HEK293 (cell line): ENCODE measurements around the gene CINP.

Source experiments
- CTCF ChIA-PET: fragments of 350-600 bp; formaldehyde crosslinking; extraction: SDS; loops from one replicate; lab custom pipeline; 2021; ENCODE audit warnings: antibody characterized with exemption; lab: Yijun Ruan, JAX
- POLR2A ChIA-PET: fragments of 300-600 bp; formaldehyde crosslinking; extraction: SDS; loops from one replicate; lab custom pipeline; 2020; ENCODE audit warnings: antibody characterized with exemption, inconsistent platforms; lab: Yijun Ruan, JAX
- H3K27ac ChIP-seq: fragments of 200-500 bp; sonication (Bioruptor generic); 2 replicates; pipeline ENCODE4 v1.5.1; 2014; ENCODE audit warnings: low read depth, low read length, control low read depth, inconsistent platforms; ENCODE audit errors: extremely low read depth
- H3K36me3 ChIP-seq, 2 experiments: fragments of 200-500 bp in 1 of 2; sonication (Bioruptor generic) in 1 of 2; 1 replicate in 1 of 2; 2 replicates in 1 of 2; pipeline ENCODE4 v1.5.1; 2014 to 2017; ENCODE audit warnings: inconsistent platforms in 2 of 2, low read length in 2 of 2; ENCODE audit not compliant: control insufficient read depth in 2 of 2, insufficient read depth in 1 of 2
- H3K4me1 ChIP-seq: fragments of 200-500 bp; sonication (Bioruptor generic); 2 replicates; pipeline ENCODE4 v1.5.1; 2014; ENCODE audit warnings: mild to moderate bottlenecking, low read length, inconsistent platforms; ENCODE audit not compliant: control insufficient read depth, insufficient read depth
- H3K4me3 ChIP-seq: 2 replicates; pipeline ENCODE4 v1.5.1; 2011; ENCODE audit warnings: low read depth, mild to moderate bottlenecking, control low read depth, low read length, moderate library complexity
- H3K9me3 ChIP-seq: fragments of 200-500 bp; sonication (Bioruptor generic); 2 replicates; pipeline ENCODE4 v1.5.1; 2014; ENCODE audit warnings: low read depth, low read length, inconsistent platforms; ENCODE audit not compliant: control insufficient read depth, insufficient read depth
- BCL11B ChIP-seq: fragments of 450-650 bp; formaldehyde crosslinking; IDR thresholded peaks from 2 replicates; pipeline ENCODE4 v1.5.1; 2016; ENCODE audit warnings: low read depth, missing biosample characterization, missing genetic modification characterization
- GFI1B ChIP-seq: fragments of 450-650 bp; formaldehyde crosslinking; IDR thresholded peaks from 2 replicates; pipeline ENCODE4 v1.5.1; 2016; ENCODE audit warnings: missing biosample characterization, missing genetic modification characterization
- HOXC10 ChIP-seq: sonication (generic); formaldehyde crosslinking; IDR thresholded peaks from 2 replicates; pipeline ENCODE4 v1.8.1; 2023; ENCODE audit warnings: mild to moderate bottlenecking, missing genetic modification reagents
- SCRT1 ChIP-seq: fragments of 450-650 bp; formaldehyde crosslinking; IDR thresholded peaks from 2 replicates; pipeline ENCODE4 v1.5.1; 2016; ENCODE audit warnings: missing biosample characterization, missing genetic modification characterization, borderline replicate concordance
- ZNF114 ChIP-seq: fragments of 450-650 bp; formaldehyde crosslinking; IDR thresholded peaks from 2 replicates; pipeline ENCODE4 v1.5.0; 2017; ENCODE audit warnings: missing biosample characterization, missing genetic modification characterization
- ZNF174 ChIP-seq: fragments of 450-650 bp; formaldehyde crosslinking; IDR thresholded peaks from 2 replicates; pipeline ENCODE4 v1.5.0; 2017; ENCODE audit warnings: missing biosample characterization, mild to moderate bottlenecking, missing genetic modification characterization
- ZNF292 ChIP-seq: fragments of 450-650 bp; formaldehyde crosslinking; IDR thresholded peaks from 2 replicates; pipeline ENCODE4 v1.5.1; 2016; ENCODE audit warnings: low read depth, missing biosample characterization, missing genetic modification characterization, borderline replicate concordance
- ZNF350 ChIP-seq: fragments of 450-650 bp; formaldehyde crosslinking; IDR thresholded peaks from 2 replicates; pipeline ENCODE4 v1.5.0; 2017; ENCODE audit warnings: missing biosample characterization, mild to moderate bottlenecking, missing genetic modification characterization
- ZNF354C ChIP-seq: fragments of 450-650 bp; formaldehyde crosslinking; IDR thresholded peaks from 2 replicates; pipeline ENCODE4 v1.5.1; 2016; ENCODE audit warnings: missing biosample characterization, missing genetic modification characterization, low read depth, borderline replicate concordance
- ZNF433 ChIP-seq: fragments of 450-650 bp; formaldehyde crosslinking; IDR thresholded peaks from 2 replicates; pipeline ENCODE4 v1.5.1; 2016; ENCODE audit warnings: missing biosample characterization, missing genetic modification characterization, low read depth
- ZNF514 ChIP-seq: fragments of 450-650 bp; formaldehyde crosslinking; IDR thresholded peaks from 2 replicates; pipeline ENCODE4 v1.5.1; 2016; ENCODE audit warnings: missing biosample characterization, missing genetic modification characterization
- ZNF544 ChIP-seq: fragments of 450-650 bp; formaldehyde crosslinking; IDR thresholded peaks from 2 replicates; pipeline ENCODE4 v1.5.0; 2017; ENCODE audit warnings: missing biosample characterization, missing genetic modification characterization
- ZNF623 ChIP-seq: fragments of 450-650 bp; formaldehyde crosslinking; IDR thresholded peaks from 2 replicates; pipeline ENCODE4 v1.5.1; 2016; ENCODE audit warnings: missing biosample characterization, missing genetic modification characterization
- ZNF660 ChIP-seq: fragments of 450-650 bp; IDR thresholded peaks from 2 replicates; pipeline ENCODE4 v1.5.1; 2018; ENCODE audit warnings: missing biosample characterization, mild to moderate bottlenecking, missing genetic modification characterization
- ZNF677 ChIP-seq: fragments of 450-650 bp; IDR thresholded peaks from 2 replicates; pipeline ENCODE4 v1.5.0; 2018; ENCODE audit warnings: missing biosample characterization, mild to moderate bottlenecking, missing genetic modification characterization, moderate library complexity
- ZNF747 ChIP-seq: fragments of 450-650 bp; formaldehyde crosslinking; IDR thresholded peaks from 2 replicates; pipeline ENCODE4 v1.5.1; 2016; ENCODE audit warnings: missing biosample characterization, missing genetic modification characterization
- TF ChIP-seq, protein P1 (sequence below): fragments of 450-650 bp; formaldehyde crosslinking; IDR thresholded peaks from 2 replicates; pipeline ENCODE4 v1.5.1; 2017; ENCODE audit warnings: missing biosample characterization, missing genetic modification characterization
- TF ChIP-seq, protein P2 (sequence below): fragments of 450-650 bp; formaldehyde crosslinking; IDR thresholded peaks from 2 replicates; pipeline ENCODE4 v1.5.1; 2016; ENCODE audit warnings: missing biosample characterization, missing genetic modification characterization

Gene CINP

GRCh38 chr14:102387086-102387485 lies 24.4 kb upstream of the CINP start:
- H3K4me3 ChIP-seq = no peak overlapping the region
- TF ChIP-seq ZNF747 (no peak), ZNF544 (no peak)
- H3K36me3 ChIP-seq = peaks cover 7 to 19% of the 10 kb centered on the region in 2 experiments; a peak in 2 of 3 replicates
- H3K4me1 ChIP-seq = no peaks in the 10 kb centered on the region
- CTCF ChIA-PET = interaction anchor here (0.6 kb wide), 1 partner anchor 19 kb away, joined by 3 read pairs; no protein-coding TSS in a partner anchor
- H3K9me3 ChIP-seq = no peaks in the 10 kb centered on the region; the same call in 1 of the 2 replicates
- POLR2A ChIA-PET = no interaction called here
- H3K27ac ChIP-seq = no peak overlapping the region

GRCh38 chr14:102378830-102379229 lies 16.1 kb upstream of the CINP start:
- CTCF ChIA-PET = no interaction called here
- H3K4me3 ChIP-seq = no peak overlapping the region
- no peak overlapping the region for H3K27ac ChIP-seq
- no peaks in the 10 kb centered on the region for H3K4me1 ChIP-seq
- POLR2A ChIA-PET = no interaction called here
- no peaks in the 10 kb centered on the region for H3K9me3 ChIP-seq
- peaks cover 1 to 31% of the 10 kb centered on the region in 2 experiments; a peak in 2 of 3 replicates for H3K36me3 ChIP-seq
- TF ChIP-seq HOXC10 (CRISPR knock-in tag) (no peak), ZNF514 (tag by site-specific recombination) (no peak), ZNF433 (no peak), BCL11B (tag by site-specific recombination) (no peak), ZNF677 (tag by site-specific recombination) (peak; percentile 76; the same call in 1 of the 2 replicates), ZNF660 (tag by site-specific recombination) (no peak), GFI1B (tag by site-specific recombination) (no peak), ZNF174 (tag by site-specific recombination) (no peak)

DNA sequence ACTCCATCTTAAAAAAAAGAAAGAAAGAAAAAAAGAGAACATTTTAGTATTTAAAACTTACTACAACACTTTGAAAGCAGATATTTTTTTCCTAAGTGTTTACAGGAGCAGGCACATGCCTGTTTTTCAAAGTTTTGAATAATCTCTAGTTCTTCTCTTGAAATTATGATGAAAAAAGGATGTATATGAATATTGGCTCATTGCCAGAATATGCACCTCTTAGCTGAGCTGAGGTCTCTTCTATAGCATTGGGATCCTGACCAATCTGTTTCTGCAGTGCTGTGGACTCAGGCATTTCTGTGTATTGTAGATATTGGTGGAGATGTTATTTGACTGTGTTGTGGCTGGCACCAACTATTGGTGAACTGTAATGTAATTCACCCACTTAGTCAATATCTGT lies 15.0 kb upstream of the CINP start:
- Histone ChIP-seq H3K9me3 (no peaks in the 10 kb centered on the region), H3K27ac (no peak overlapping the region), H3K4me3 (no peak overlapping the region), H3K4me1 (no peaks in the 10 kb centered on the region), H3K36me3 (peaks cover 0 to 31% of the 10 kb centered on the region in 2 experiments; a peak in 2 of 3 replicates)
- ChIA-PET POLR2A (no interaction called here), CTCF (interaction anchor here (0.7 kb wide), 1 partner anchor 148 kb away, joined by 4 read pairs; no protein-coding TSS in a partner anchor)
- TF ChIP-seq ZNF354C (no peak), SCRT1 (tag by site-specific recombination) (no peak), ZNF292 (no peak), ZNF114 (tag by site-specific recombination) (no peak), ZNF350 (tag by site-specific recombination) (0 out of 2 replicates have a peak, but pooled peaks have one; percentile 40)
- TF ChIP-seq, protein P1, sequence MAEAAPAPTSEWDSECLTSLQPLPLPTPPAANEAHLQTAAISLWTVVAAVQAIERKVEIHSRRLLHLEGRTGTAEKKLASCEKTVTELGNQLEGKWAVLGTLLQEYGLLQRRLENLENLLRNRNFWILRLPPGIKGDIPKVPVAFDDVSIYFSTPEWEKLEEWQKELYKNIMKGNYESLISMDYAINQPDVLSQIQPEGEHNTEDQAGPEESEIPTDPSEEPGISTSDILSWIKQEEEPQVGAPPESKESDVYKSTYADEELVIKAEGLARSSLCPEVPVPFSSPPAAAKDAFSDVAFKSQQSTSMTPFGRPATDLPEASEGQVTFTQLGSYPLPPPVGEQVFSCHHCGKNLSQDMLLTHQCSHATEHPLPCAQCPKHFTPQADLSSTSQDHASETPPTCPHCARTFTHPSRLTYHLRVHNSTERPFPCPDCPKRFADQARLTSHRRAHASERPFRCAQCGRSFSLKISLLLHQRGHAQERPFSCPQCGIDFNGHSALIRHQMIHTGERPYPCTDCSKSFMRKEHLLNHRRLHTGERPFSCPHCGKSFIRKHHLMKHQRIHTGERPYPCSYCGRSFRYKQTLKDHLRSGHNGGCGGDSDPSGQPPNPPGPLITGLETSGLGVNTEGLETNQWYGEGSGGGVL (tag by site-specific recombination) = no peak

DNA sequence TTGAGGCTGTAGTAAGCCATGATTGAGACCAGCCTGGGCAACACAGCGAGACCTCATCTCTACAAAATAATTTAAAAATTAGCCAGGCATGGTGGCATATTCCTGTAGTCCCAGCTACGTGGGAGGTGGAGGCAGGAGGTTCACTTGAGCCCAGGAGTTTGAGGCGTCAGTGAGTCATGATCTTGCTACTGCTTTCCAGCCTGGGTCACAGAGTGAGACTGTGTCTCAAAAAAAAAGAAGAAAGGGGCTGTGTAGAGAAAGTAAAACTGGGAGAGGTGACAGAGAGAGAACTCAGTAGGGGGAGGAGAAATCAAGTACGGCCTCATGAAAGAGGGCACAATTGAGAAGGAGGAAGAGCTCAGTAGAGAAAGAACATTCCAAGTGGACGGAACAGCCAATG lies 12.4 kb upstream of the CINP start:
- ChIA-PET CTCF (no interaction called here), POLR2A (no interaction called here)
- H3K36me3 ChIP-seq = peaks cover 0 to 25% of the 10 kb centered on the region in 2 experiments; a peak in 2 of 3 replicates
- no peaks in the 10 kb centered on the region for H3K9me3 ChIP-seq
- H3K27ac ChIP-seq = no peak overlapping the region
- TF ChIP-seq ZNF623 (tag by site-specific recombination) = 0 out of 2 replicates have a peak, but pooled peaks have one; percentile 44
- TF ChIP-seq, protein P2, sequence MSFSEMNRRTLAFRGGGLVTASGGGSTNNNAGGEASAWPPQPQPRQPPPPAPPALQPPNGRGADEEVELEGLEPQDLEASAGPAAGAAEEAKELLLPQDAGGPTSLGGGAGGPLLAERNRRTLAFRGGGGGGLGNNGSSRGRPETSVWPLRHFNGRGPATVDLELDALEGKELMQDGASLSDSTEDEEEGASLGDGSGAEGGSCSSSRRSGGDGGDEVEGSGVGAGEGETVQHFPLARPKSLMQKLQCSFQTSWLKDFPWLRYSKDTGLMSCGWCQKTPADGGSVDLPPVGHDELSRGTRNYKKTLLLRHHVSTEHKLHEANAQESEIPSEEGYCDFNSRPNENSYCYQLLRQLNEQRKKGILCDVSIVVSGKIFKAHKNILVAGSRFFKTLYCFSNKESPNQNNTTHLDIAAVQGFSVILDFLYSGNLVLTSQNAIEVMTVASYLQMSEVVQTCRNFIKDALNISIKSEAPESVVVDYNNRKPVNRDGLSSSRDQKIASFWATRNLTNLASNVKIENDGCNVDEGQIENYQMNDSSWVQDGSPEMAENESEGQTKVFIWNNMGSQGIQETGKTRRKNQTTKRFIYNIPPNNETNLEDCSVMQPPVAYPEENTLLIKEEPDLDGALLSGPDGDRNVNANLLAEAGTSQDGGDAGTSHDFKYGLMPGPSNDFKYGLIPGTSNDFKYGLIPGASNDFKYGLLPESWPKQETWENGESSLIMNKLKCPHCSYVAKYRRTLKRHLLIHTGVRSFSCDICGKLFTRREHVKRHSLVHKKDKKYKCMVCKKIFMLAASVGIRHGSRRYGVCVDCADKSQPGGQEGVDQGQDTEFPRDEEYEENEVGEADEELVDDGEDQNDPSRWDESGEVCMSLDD = no peak
- TF ChIP-seq, all 188 proteins: peak for 1
- Histone ChIP-seq H3K4me3 (no peak overlapping the region), H3K4me1 (no peaks in the 10 kb centered on the region)
